Naive thymus-derived CD8-positive, alpha-beta T cell (primary cell): ENCODE results near the gene PNPLA7. TPM values are rescaled to one million over a fixed set of nuclear protein-coding genes. Genes with fewer than 3 reads are reported as not detected.

Experiments used
- ATAC-seq, 2 donors: fragments of 150-1000 bp; cut with Tn5 transposase in 1 of 2; sonication (Bioruptor Pico), chemical (Tn5 transposase) in 1 of 2; 1 replicate in 1 of 2; 2 replicates in 1 of 2; pipeline ENCODE4 v1.10.0; 2021; ENCODE audit warnings: mild to moderate bottlenecking in 2 of 2, moderate library complexity in 2 of 2
- POLR2A ChIA-PET: fragments of 350-600 bp; sonication (Branson Sonifier 250); formaldehyde crosslinking; loops from one replicate; lab custom pipeline; 2021; ENCODE audit warnings: antibody characterized with exemption; lab: Charles Lee
- DNase-seq, 10 donors: peaks; one replicate each; pipeline versions ENCODE4 v3.0.0 to v3.0.0-alpha.2; 2020 to 2022
- H3K27ac Mint-ChIP-seq, 10 donors: one replicate each; pipeline ENCODE4 v1.8.0; 2020 to 2022; ENCODE audit warnings: mild to moderate bottlenecking in 10 of 10, mixed read lengths in 10 of 10, moderate library complexity in 4 of 10, inconsistent platforms in 1 of 10
- H3K27me3 Mint-ChIP-seq, 5 donors: one replicate each; pipeline ENCODE4 v1.8.0; 2021 to 2022; ENCODE audit warnings: mixed read lengths in 5 of 5
- H3K36me3 Mint-ChIP-seq, 3 donors: one replicate each; pipeline ENCODE4 v1.8.0; 2020 to 2022; ENCODE audit warnings: mixed read lengths in 3 of 3, mild to moderate bottlenecking in 2 of 3, inconsistent platforms in 1 of 3
- H3K4me1 Mint-ChIP-seq, 4 donors: one replicate each; pipeline ENCODE4 v1.8.0; 2021 to 2022; ENCODE audit warnings: mixed read lengths in 4 of 4
- H3K4me3 Mint-ChIP-seq, 10 donors: one replicate each; pipeline ENCODE4 v1.8.0; 2020 to 2022; ENCODE audit warnings: mild to moderate bottlenecking in 10 of 10, mixed read lengths in 10 of 10, moderate library complexity in 6 of 10, inconsistent platforms in 1 of 10
- H3K9me3 Mint-ChIP-seq, 9 donors: one replicate each; pipeline ENCODE4 v1.8.0; 2020 to 2022; ENCODE audit warnings: mixed read lengths in 9 of 9, mild to moderate bottlenecking in 3 of 9, inconsistent platforms in 1 of 9, moderate library complexity in 1 of 9
- polyA plus RNA-seq, 3 donors: library from polyadenylated mRNA; unstranded; fragments of 300-500 nt; fragmentation: Illumina TruSeq; gene quantifications; one replicate each; pipeline ENCODE4 v1.2.3, GENCODE V29; 2021
- total RNA-seq, 8 experiments: library from RNA in 2 of 8; stranded (reverse) in 2 of 8; gene quantifications; one replicate each; pipeline ENCODE4 v1.2.3 and lab custom pipeline; 2021 to 2026

Gene PNPLA7
- total and polyA plus RNA-seq, 5 experiments from 2014 or later: 1.2 to 15.7 (median 2.3) TPM

DNA sequence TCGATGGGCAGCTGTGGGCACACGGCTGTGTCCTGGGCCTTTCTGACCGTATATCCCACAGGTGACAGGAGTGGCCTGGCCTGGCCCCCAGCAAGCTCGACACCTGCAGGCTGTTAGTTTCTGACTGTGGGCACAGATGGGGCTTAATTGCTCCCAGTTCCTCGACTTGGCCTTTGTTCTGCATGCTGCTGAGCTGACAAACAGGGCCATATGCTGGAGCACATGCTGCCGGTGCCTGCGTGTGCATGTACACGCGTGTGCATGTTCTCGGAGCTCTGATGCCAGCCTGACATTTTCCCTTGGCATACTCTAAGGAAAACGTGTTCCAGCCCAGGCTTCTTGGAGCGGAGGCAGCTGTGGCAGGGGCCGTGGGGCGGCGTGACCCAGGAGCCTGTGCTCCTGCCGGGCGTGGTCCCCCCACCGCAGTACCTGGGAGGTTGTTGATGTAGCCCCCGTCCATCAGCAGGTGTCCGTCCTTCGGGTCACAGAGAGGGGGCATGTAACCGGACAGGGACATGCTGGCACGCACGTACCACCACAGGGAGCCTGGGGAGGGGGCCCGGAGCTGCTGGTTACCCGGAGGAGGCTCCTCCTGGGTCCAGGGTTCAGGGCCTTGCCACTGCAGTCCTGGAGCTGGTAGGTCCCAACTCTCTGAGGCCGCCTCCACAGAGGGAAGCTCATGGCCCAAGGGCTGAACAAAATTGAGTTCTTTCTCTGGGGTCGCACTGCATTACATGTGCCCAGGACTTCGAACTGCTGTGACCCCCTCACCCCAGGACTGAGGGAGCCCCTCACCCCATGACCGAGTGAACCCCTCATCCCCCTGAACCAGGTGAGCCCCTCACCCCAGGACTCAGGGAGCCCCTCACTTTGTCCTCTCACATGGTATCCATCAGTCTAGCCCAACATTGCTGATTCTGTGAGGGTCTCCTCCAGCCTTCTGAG lies 86.9 kb downstream of the PNPLA7 start:
- POLR2A ChIA-PET: interaction anchor here (0.5 to 4.6 kb wide), 6 partner anchors 11 to 89 kb away, joined by 3 to 26 read pairs (median 3); partner anchors contain the start of genes EXD3, MRPL41, NOXA1 and PNPLA7
- Mint-ChIP-seq H3K4me3 (peak overlapping the region; percentile 26 to 80 (median 59)), H3K4me1 (peaks cover 6 to 41% (median 23%) of the 10 kb centered on the region in 4 donors), H3K27ac (peak overlapping the region in 9 of 10 donors; percentile 26 to 98 (median 92)), H3K27me3 (peaks cover 0 to 4% (median 0%) of the 10 kb centered on the region in 5 donors), H3K9me3 (no peaks in the 10 kb centered on the region), H3K36me3 (peaks cover 0 to 2% (median 0%) of the 10 kb centered on the region in 3 donors)
- ATAC-seq: no peak
- peak in 1 of 10 donors; percentile 60 for DNase-seq

DNA sequence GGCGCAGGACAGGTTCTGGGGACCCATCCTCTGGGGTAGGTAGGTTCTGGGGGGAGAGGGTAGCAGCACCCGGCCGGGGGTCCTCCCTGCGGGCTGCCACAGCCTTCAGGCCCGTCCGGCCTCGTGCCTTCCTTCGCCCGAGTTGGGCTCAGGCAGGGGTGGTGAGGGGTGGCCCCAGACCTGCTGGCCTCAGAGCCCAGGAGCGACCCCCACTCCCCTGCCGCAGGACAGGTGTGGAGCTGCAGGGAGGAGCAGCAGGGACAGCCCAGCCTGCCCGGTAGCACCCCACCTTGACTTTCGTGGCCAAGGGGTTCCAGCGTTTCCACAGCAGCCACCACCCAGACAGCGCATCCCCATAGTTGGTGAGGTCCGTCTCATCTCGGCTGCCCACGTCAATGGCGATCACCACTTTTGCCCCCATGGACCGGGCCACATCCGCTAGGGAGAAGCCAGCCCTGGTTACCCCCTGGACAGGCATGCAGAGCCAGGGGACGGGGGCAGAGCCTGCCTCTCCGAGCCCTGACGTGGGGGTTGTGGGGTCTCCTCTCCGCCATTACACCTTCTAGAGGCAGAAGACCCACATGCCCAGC lies 87.7 kb downstream of the PNPLA7 start:
- Mint-ChIP-seq H3K4me3 (peak overlapping the region; percentile 46 to 90 (median 83)), H3K4me1 (peaks cover 6 to 41% (median 23%) of the 10 kb centered on the region in 4 donors), H3K27me3 (peaks cover 0 to 4% (median 0%) of the 10 kb centered on the region in 5 donors), H3K27ac (peak overlapping the region in 9 of 10 donors; percentile 86 to 98 (median 97)), H3K36me3 (peaks cover 0 to 2% (median 0%) of the 10 kb centered on the region in 3 donors), H3K9me3 (no peaks in the 10 kb centered on the region)
- peak in 1 of 10 donors; percentile 64 for DNase-seq
- ATAC-seq: peak in 1 of 2 donors; percentile 0
- POLR2A ChIA-PET: interaction anchor here (0.7 to 4.6 kb wide), 8 partner anchors 14 to 221 kb away, joined by 3 to 26 read pairs (median 4); partner anchors contain the start of genes EHMT1, EXD3, MRPL41 and NOXA1

DNA sequence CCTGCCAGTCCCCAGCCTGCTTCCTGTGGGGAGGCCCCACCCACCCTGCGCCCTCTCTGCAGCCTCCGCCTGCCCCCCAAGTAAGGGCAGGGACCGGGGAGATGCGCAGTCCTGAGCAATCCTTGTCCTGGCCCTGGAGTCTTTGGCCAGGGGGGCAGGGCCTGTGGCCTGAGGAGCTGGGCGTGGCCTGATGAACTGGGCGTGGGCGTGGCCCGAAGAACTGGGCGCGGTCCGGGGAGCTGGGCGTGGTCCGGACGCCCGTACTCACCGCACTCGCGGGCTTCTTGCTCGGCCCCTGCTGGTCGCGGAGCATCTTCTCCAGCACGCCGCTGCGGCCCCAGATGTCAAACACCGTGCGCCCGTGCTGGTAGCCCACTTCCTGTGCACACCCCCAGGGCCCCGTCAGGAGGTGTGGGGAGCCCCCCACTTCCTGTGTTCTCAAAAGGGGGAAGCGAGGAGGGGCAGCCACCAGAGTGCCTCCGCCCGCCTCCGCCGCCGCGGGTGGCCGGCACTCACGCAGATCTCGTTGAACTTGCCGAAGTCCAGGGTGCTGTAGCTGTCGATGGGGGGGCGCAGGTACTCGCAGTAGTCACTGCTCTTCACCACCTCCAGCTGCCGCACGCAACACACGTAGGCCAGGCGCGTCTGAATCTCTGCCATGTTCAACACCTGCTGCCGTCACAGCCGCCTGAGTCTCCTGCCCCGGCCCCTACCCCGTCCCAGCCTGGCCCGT lies 88.4 kb downstream of the PNPLA7 start:
- H3K4me1 Mint-ChIP-seq: peaks cover 6 to 44% (median 27%) of the 10 kb centered on the region in 4 donors
- peak; percentile 76 to 86 for ATAC-seq
- peak; percentile 69 to 97 (median 94) for DNase-seq

DNA sequence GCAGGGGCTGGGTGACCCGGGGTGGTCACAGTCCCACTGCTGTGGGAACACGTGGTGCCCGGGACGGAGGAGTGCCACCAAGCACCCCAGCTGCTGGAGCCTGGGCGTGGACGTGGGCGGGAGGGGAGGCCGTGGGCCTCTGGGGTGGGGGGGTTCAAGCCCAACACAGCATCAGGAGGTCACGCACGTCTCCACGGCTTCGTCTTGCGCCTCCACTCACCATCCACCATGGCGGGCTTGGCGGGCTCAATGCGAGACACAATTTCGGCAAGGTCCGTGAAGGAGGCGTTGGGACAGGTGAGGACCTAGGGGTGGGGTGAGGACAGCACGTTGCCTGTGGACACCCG lies 88.9 kb downstream of the PNPLA7 start:
- DNase-seq: peak in 2 of 10 donors; percentile 2 to 77
- POLR2A ChIA-PET: interaction anchor here (1.0 to 4.6 kb wide), 5 partner anchors 11 to 220 kb away, joined by 3 to 26 read pairs (median 4); partner anchors contain the start of genes EXD3, NOXA1 and TUBB4B

More for the DNA sequence above, 88.4 kb downstream of the PNPLA7 start:
- Mint-ChIP-seq H3K27me3 (peaks cover 0 to 4% (median 0%) of the 10 kb centered on the region in 5 donors), H3K36me3 (peaks cover 0 to 2% (median 0%) of the 10 kb centered on the region in 3 donors), H3K9me3 (no peaks in the 10 kb centered on the region), H3K4me3 (peak overlapping the region; percentile 76 to 90 (median 83)), H3K27ac (peak overlapping the region; percentile 86 to 98 (median 96))
- POLR2A ChIA-PET: interaction anchor here (0.7 to 4.6 kb wide), 8 partner anchors 10 to 221 kb away, joined by 3 to 26 read pairs (median 4); partner anchors contain the start of genes EHMT1, EXD3, MRPL41 and NOXA1

DNA sequence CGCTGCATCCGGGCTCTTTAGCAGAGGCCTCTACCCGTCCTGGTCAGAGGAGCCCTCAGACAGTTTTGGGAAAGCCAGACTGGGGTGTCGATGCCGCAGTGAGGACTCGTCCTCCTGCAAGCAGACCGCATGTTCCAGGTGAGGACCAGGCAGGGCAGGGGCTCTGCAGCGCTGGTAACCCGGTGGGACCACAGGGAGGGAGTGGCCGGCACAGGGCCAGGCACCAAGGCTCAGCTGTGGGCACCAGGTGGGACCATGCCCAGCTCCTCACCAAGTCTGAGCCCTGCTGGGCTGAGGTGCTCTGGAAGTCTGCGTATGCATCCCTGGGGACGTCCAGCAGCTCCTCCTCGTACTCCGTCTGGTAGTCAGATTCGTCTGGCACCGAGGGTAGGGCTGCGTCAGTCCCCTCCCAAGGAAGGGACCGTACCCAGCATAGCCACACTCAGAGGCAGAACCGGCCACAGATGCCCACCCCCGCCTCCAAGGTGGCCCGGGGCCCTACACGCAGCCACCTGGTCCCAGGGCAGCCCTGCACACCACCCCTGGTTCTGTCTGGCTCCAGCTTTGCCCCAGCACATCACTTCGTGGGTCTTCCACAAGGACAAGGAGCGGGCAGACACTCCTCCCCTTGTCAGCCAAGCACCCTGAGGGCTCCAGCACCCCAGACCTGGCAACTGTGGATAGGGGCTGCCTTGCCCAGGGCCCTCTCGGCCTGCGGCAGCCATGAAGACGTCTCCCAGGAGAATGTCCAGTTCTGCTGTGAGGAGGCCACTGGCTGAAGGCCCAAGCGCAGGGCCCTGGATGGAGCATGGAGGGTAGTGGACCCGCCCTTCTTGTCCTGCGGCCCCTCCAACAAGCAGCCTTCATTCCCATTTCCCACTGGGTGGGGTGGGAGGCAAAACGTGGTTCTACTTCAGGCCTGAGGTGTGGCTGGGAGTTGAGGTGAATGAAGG lies 89.6 kb downstream of the PNPLA7 start:
- H3K9me3 Mint-ChIP-seq: no peaks in the 10 kb centered on the region
- ATAC-seq (no peak), DNase-seq (peak in 3 of 10 donors; percentile 2 to 63 (median 24))
- POLR2A ChIA-PET: interaction anchor here (0.8 to 4.6 kb wide), 3 partner anchors 11 to 38 kb away, joined by 3 to 26 read pairs (median 3); partner anchors contain the start of genes EXD3 and NOXA1
- H3K4me1 Mint-ChIP-seq: peaks cover 4 to 43% (median 37%) of the 10 kb centered on the region in 4 donors
- peak overlapping the region; percentile 19 to 76 (median 57) for H3K4me3 Mint-ChIP-seq
- peaks cover 0 to 2% (median 0%) of the 10 kb centered on the region in 3 donors for H3K36me3 Mint-ChIP-seq
- no peaks in the 10 kb centered on the region for H3K27me3 Mint-ChIP-seq
- H3K27ac Mint-ChIP-seq: peak overlapping the region in 8 of 10 donors; percentile 89 to 98 (median 97)

More for the DNA sequence above, 88.9 kb downstream of the PNPLA7 start:
- peaks cover 6 to 47% (median 31%) of the 10 kb centered on the region in 4 donors for H3K4me1 Mint-ChIP-seq
- peak overlapping the region; percentile 19 to 84 (median 48) for H3K4me3 Mint-ChIP-seq
- ATAC-seq: no peak
- peak overlapping the region in 8 of 10 donors; percentile 86 to 98 (median 97) for H3K27ac Mint-ChIP-seq
- H3K27me3 Mint-ChIP-seq: peaks cover 0 to 2% (median 0%) of the 10 kb centered on the region in 5 donors
- no peaks in the 10 kb centered on the region for H3K9me3 Mint-ChIP-seq
- peaks cover 0 to 2% (median 0%) of the 10 kb centered on the region in 3 donors for H3K36me3 Mint-ChIP-seq

DNA sequence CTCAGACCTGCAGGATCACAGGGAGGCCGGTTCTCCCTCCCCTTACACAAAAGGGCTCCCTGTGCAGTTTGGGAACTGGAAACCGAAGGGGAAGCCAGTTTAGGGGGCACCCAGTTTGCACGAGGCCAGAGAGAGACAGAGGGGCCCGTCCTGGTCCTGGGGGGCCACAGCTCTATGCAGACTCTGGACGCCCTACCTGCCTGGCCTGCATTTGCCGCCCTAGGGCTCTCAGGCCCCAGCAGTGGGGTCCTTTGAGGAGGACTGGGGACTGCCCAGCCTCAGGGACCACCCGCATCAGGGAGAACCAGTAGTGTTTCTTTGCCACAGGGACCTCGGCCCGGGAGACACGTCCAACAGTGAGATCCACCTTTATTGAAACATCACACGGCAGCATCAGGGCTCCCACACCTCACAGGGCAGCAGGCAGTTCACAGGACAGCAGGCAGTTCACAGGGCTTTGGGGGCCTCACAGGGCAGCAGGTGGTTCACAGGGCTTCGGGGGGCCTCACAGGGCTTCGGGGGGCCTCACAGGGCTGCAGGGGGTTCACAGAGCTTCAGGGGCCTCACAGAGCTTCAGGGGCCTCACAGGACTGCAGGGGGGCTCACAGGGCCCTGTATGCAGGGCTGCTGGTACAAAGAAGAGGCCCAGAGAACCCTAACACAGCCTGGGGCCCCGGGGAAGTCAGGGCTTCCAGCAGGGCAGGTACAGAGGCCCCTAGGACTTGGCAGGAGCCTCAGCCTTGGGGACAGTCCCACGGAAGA lies 90.4 kb downstream of the PNPLA7 start:
- Mint-ChIP-seq H3K9me3 (no peaks in the 10 kb centered on the region), H3K27me3 (no peaks in the 10 kb centered on the region), H3K4me3 (peak overlapping the region; percentile 60 to 80 (median 70)), H3K36me3 (peaks cover 0 to 2% (median 0%) of the 10 kb centered on the region in 3 donors), H3K27ac (peak overlapping the region; percentile 48 to 98 (median 90)), H3K4me1 (peaks cover 4 to 43% (median 40%) of the 10 kb centered on the region in 4 donors)
- POLR2A ChIA-PET: interaction anchor here (0.6 to 4.6 kb wide), 7 partner anchors 10 to 158 kb away, joined by 3 to 26 read pairs (median 3); partner anchors contain the start of genes EXD3, NOXA1, NRARP and PNPLA7
- ATAC-seq (no peak), DNase-seq (peak in 2 of 10 donors; percentile 1 to 64)

DNA sequence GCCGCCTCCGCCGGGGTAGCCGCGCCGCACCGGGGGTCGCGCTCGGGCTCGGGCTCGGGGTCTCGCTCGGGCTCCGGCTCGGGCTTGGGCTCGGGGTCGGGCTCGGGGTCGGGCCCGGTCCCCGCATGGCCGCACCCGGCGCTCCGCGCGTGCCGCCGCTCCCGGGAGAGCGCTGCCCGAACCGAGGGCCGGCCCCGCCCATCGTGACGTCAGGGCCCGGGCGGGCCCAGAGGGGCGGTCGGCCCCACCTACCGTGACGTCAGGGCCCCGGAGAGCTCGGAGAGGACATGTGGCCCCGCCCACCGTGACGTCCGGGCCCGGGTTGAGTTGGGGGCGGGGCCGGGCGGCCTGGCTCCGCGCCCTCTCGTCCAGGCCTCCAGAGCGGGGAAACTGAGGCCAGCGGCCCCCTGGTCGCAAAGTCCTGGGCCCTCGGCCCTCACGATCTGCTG lies 91.0 kb downstream of the PNPLA7 start, which contains the start of gene NSMF:
TSS of gene NSMF (minus strand) at position 183 of the 449 bp plus-strand sequence. CDS start 232 bp downstream, outside the sequence.
- DNase-seq (peak; percentile 86 to 97 (median 95)), ATAC-seq (peak; percentile 49 to 52)
- peak within 1 kb of the TSS; percentile 60 to 80 (median 70) for H3K4me3 Mint-ChIP-seq
- H3K4me1 Mint-ChIP-seq: peaks cover 4 to 49% (median 43%) of the 10 kb centered on the region in 4 donors
- H3K27me3 Mint-ChIP-seq: no peaks in the 10 kb centered on the region
- POLR2A ChIA-PET: interaction anchor here (0.6 to 4.6 kb wide), 6 partner anchors 9 to 157 kb away, joined by 3 to 26 read pairs (median 3); partner anchors contain the start of genes EXD3, NOXA1, NRARP and PNPLA7
- peaks cover 0 to 2% (median 0%) of the 10 kb centered on the region in 9 donors for H3K9me3 Mint-ChIP-seq
- H3K36me3 Mint-ChIP-seq: peaks cover 0 to 2% (median 0%) of the 10 kb centered on the region in 3 donors
- peak within 1 kb of the TSS; percentile 48 to 98 (median 90) for H3K27ac Mint-ChIP-seq

DNA sequence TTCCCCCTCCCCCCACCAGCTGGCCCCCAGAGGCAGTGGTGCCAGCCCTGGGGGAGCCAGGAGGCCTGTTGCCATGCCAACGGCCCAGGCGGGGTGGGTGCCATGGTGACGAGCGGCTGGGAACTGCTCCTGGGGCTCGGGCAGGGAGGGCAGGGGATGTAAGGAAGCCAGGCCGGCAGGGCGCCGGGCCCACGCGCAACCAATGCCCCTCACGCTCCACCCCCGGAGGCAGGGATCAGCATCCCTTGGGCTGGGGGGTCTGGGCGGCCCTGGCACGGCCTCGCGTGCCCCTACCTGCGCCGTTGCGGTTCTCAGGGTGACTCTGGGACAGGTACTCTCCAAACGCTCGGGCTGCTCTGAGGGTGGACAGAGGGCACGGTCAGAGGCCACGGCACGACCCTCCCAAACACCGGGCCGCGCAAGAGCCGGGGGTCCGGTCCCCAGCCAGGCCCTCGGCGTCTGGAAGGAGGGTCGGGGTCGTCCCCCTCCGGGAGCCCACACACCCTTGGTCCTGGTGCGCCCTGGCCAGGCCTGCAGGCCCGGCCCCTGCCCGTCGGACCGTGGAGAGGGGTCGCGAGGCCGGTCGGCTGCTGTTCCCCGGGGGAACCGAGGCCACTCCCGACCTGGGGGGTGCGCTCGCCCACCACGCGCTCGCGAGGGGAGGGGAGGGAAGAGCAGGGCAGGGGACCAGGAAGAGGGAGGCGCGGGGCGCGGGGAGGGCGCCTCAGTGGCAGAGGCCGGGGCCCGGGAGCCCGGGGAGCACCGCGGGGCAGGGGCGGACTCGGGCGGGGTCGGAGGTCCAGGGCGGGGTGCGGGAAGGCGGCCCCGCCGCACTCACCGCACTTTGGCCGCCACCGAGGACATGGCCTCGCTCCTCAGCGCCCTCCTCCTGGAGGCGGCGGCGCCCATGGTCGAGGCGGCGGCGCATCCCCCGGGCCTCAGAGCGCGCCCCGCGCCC lies 91.7 kb downstream of the PNPLA7 start:
- peaks cover 1 to 50% (median 43%) of the 10 kb centered on the region in 4 donors for H3K4me1 Mint-ChIP-seq
- peak in 5 of 10 donors; percentile 5 to 68 (median 33) for DNase-seq
- peaks cover 0 to 5% (median 3%) of the 10 kb centered on the region in 3 donors for H3K36me3 Mint-ChIP-seq
- H3K27ac Mint-ChIP-seq: no peak overlapping the region
- peak overlapping the region in 4 of 10 donors; percentile 48 to 75 (median 60) for H3K4me3 Mint-ChIP-seq
- POLR2A ChIA-PET: interaction anchor here (0.7 to 4.6 kb wide), 6 partner anchors 9 to 157 kb away, joined by 3 to 26 read pairs (median 3); partner anchors contain the start of genes EXD3, NOXA1, NRARP and PNPLA7
- no peaks in the 10 kb centered on the region for H3K27me3 Mint-ChIP-seq
- peak; percentile 1 to 18 for ATAC-seq
- H3K9me3 Mint-ChIP-seq: peaks cover 0 to 2% (median 0%) of the 10 kb centered on the region in 9 donors
